ENCODE results near the gene MMP24OS.
A peak's percentile ranks its signal among the peaks of the same experiment; 100 is the strongest.

MMP24OS gene

GRCh38 chr20:35305682-35306556 is 28.0 kb upstream of the MMP24OS start:
- peak; percentile 100 for DNase-seq

GRCh38 chr20:35304956-35305355 is 27.0 kb upstream of the MMP24OS start:
- DNase-seq = no peak

GRCh38 chr20:35303735-35304491 is 26.0 kb upstream of the MMP24OS start:
- peak; percentile 90 for DNase-seq

GRCh38 chr20:35303382-35303734 is 25.4 kb upstream of the MMP24OS start:
- DNase-seq = no peak

GRCh38 chr20:35302421-35303335 is 24.8 kb upstream of the MMP24OS start:
- peak; percentile 74 for DNase-seq

GRCh38 chr20:35301426-35301825 is 23.5 kb upstream of the MMP24OS start:
- DNase-seq = no peak

- DNase-seq = no peak
Observed at GRCh38 chr20:35300469-35301262, 22.7 kb upstream of the MMP24OS start.

- no peak for DNase-seq
Observed at GRCh38 chr20:35299780-35300179, 21.9 kb upstream of the MMP24OS start.

- DNase-seq = no peak
Observed at GRCh38 chr20:35298264-35298663, 20.3 kb upstream of the MMP24OS start.

- no peak for DNase-seq
Observed at GRCh38 chr20:35297740-35298139, 19.8 kb upstream of the MMP24OS start.

- no peak for DNase-seq
Observed at GRCh38 chr20:35297155-35297554, 19.2 kb upstream of the MMP24OS start.

GRCh38 chr20:35296101-35296554 is 18.2 kb upstream of the MMP24OS start:
- DNase-seq = no peak

- DNase-seq = no peak
Observed at GRCh38 chr20:35295674-35296073, 17.8 kb upstream of the MMP24OS start.

GRCh38 chr20:35295058-35295457 is 17.1 kb upstream of the MMP24OS start:
- no peak for DNase-seq

- no peak for DNase-seq
Observed at GRCh38 chr20:35294293-35294685, 16.4 kb upstream of the MMP24OS start.

- DNase-seq = no peak
Observed at GRCh38 chr20:35293303-35294292, 15.7 kb upstream of the MMP24OS start.

- no peak for DNase-seq
Observed at GRCh38 chr20:35292504-35293285, 14.8 kb upstream of the MMP24OS start.

GRCh38 chr20:35291654-35292503 is 14.0 kb upstream of the MMP24OS start, which contains the start of gene FAM83C:
Gene FAM83C, minus strand, starts transcription at chr20:35292425. Its CDS starts 121 bp downstream, at chr20:35292304.
- DNase-seq = no peak

GRCh38 chr20:35290887-35291417 is 13.0 kb upstream of the MMP24OS start:
- no peak for DNase-seq

Measured in fibroblast of upper back skin (primary cell).